Raji (cell line): Measurements from ENCODE around the gene ANKRD52.

Experiments used
- POLR2A ChIP-seq: IDR thresholded peaks from 2 replicates; pipeline ENCODE4 v1.6.1; 2011; ENCODE audit warnings: low read depth, low read length, control low read depth; ENCODE audit not compliant: insufficient read depth

ANKRD52 gene

DNA sequence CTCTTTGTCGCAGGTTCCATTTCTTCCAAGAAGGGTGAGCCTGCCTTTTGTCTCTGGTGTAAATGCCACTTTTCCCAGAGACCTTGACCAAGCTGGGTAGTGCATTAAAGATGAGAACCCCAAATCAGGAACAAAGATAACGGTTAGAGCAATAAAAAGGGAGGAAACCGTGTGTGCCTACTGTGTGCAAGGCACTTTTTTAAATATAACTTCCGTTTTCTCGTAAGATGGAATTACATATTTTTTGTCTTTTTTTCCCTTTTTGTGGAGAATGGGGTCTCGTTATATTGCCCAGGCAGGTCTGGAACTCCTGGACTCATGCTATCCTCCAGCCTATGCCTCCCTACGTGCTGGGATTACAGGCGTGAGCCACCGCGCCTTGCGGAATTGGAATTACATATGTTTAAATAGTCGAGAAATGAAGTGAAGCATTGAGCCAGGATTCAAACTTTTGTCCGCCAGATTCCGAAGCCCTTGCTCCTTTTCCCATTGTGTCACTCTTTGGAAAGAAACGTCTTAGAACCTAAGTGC lies 34.5 kb downstream of the ANKRD52 start:
- TF ChIP-seq POLR2A: no peak

DNA sequence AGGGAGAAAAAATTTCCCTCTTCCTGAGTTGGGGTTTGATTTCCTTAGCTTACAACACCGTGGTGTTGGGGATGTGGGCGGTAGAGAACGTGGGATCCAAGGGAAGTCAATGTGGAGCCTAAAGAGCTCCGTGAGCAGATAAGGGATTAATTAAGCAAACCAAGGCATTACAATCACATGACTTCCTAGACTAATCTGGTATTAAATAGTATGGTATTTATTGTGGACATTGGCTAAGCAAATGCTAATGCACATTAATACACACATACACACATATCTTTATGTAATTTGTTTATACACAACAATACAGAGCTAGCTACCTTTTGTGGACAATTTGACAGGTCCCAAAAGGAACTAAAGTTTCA lies 35.7 kb downstream of the ANKRD52 start:
- no peak for TF ChIP-seq POLR2A

DNA sequence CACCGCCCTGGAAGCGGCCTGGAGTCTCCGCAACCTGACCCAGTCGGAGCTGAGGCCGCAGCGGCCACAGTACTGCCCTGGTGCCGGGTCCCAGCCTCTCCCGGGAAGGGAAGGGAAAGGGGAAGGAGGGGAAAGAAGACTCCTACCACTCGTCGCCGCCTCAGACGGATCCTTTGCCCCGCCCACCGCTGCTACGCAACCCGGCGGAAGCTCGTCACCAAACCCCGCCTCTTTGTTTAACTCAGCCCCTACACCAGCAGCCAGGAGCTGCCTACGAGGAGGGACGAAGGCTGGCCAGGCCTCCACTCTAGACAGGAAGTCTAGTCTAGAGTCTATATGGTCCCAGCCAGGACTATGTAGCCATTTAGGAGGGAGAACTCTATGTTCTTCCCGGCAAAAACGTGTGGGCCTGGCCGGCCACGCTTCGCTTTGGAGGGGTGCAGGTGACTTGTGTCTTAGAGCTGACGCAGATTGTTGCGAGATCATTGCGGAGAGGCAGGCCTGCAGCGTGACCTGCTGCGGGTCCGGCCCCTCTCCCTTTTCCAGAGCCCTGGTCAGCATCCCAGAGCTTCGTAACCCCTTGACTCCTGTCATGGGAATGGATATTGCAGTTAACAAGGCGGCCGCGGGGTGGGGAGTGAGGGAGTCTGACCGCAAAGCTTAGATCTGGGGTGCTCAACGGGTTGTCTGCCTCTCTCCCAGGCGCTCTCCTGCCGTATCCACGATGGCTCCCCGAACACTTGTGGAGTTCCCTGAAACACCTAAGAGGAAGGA lies 36.2 kb downstream of the ANKRD52 start, which contains the start of gene RNF41:
TSS of gene RNF41 (minus strand) at position 166 of the 774 bp plus-strand sequence. CDS start 7,875 bp downstream, outside the sequence.
- TF ChIP-seq POLR2A: peak; percentile 97

DNA sequence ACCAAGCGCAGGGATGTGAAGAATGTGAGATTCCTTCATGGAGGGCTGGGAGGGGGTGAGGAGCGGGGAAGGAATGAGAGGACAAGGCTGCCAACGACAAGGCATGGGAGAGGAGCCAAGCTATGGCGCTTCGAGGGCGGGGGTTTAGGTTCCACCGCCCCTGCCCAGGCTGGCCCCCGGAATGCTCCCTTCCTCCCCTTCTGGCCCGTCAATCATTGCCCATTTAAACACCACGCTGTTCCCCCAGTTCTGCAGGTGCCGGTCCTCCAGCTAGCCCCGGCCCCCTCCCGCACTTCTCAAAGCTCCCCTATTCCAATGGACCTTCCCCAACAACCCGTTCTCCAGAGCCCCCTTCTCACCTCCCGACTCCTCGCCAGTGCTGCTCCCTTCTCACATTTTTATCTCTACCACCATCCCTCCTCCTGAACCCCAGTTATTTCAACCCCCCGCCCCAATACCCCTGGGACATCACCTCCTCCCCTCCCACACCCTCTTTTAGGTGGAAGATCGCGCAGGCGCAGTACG lies 36.9 kb downstream of the ANKRD52 start:
- no peak for TF ChIP-seq POLR2A

DNA sequence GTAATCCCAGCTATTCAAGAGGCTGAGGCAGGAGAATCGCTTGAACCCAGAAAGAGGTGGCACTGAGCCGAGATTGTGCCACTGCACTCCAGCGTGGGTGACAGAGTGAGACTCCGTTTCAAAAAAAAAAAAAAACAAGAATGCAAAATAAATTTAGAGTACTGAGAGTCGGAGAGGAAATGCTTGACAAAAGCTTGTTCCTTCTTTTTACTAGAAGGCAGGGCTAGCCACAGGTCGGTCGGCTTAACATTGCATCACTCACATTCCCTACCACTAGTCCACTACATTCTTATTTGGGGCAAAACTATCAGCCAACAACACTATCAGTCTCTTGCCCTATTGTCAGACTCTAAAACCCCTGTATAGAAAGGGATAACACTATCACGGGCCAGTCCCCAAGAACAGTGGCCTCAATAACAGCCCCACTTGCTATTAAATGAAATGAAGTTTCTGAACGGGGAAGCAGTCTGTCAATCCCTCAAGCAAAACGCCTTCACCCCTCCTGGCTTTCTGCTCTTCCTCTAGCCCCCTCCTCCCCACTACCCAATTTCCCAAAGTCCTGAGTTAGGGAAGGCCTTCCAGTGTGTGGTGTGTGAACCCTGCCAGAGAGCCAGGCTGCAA lies 37.5 kb downstream of the ANKRD52 start:
- TF ChIP-seq POLR2A: no peak

DNA sequence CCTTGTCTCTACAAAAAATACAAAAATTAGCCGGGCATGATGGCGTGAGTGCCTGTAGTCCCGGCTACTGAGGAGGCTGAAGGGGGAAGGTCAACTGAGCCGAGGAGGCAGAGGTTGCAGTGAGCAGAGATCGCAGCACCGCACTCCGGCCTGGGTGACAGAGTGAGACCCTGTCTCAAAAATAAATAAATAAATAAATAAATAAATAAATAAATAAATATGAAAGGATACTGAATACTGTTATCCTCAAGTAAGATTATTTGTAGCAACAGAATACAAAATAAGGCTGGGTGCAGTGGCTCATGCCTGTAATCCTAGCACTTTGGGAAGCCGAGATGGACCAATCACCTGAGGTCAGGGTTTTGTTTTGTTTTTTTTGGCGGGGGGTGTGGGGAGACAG lies 38.3 kb downstream of the ANKRD52 start:
- TF ChIP-seq POLR2A: no peak

DNA sequence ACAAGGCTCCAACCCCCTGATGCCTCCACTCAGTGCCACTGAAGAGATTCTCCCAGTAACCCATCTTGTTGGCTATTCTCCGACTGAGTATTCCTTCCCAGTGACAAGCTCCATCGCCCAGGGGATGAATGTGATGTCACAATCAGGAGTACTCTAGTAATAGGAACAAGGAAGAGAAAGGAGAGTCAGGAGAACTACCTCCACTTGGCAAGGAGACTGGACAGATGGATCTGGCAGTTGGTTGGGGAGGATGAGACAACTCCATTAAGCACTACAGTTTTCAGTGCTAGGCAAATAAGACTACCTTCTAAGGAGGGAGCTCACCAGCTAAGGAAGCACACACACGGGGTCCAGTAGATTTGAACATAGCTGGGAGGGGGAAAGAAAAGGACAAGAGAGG lies 41.7 kb downstream of the ANKRD52 start:
- no peak for TF ChIP-seq POLR2A

DNA sequence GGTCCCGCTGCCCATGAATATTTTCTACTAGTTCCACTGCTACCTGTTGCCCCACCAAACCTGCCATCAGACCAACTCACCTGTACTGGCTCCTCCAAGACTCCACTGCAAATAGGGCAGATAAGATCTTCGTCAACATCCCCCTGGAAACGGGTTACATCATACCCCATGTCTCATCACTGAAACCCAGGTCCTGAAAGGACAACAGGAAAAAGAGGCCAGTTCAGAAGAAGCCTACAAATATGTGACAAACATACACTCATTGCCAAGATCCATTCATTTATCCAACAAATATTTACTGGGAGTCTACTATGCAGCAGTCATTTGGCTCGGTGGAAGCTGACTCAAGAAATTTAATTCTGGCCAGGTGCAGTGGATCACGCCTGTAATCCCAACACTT lies 44.3 kb downstream of the ANKRD52 start:
- no peak for TF ChIP-seq POLR2A

DNA sequence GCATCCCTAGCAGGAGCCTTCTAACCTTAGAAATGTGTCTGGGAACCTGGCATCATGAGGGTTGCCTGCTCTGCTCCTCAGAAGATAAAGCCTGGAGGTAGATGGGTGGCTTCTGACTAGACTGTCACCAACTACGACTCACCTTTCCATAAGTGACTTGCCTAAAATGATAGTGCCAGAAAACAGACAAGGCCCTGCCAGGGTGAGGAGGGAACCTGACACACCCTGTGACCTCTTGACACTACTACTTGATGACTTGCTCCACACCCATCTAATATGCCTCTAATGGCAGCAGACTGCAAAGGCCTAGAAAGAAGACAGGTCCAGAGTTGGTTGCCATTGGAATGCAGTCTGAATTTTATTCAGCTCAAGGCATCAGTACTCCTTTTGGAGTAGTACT lies 45.8 kb downstream of the ANKRD52 start:
- no peak for TF ChIP-seq POLR2A

DNA sequence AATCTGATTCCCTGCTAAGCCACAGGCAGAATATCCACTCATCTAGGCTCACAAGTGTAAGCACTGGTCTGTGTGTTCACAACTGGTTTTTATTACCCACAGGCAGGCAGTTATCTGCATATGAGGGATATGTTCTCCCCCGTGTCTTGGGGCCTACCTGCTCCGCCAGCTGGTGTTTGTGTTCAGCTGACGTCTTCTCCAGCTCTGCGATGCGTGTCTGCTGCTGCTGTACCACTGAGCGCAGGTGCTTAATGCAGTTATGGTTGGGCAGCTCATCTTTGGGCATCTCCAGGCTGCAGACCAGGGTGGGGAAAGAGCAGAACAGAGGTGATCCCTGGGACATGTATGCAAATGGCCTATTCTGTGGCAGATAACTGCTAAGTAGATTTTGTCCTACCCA lies 50.2 kb downstream of the ANKRD52 start:
- TF ChIP-seq POLR2A: no peak

DNA sequence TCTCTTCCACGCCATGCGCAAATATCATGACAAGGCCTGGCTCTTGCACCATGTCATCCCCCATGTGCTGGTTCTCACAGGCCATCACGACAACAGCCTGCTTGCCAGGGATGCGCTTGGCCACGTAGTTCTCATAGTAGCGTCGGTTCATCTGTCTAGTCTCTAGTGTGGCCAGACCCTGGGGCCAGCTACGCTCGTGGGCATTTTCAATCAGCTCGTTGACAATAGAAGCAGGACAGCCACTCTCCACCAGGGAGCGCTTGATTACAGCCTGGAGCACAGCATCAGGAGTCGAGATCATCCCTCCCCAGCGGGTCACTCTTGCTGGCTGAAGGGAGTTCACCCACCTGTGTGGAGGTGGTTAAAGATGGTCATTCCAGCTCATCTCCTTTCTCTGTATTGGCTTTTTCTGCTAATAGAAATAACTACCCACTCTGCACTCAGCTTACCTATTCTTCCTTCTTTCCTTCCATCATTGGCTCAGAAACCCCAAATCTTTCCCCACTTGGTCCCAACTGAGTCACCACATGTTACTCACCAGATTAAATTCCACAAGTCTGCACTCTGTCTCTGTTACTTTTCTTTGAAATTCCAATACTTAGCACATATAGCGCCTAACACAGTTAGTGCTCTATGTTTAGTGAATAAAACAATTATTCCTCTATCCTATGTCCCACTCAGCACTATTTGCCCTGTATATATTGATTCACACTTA lies 51.6 kb downstream of the ANKRD52 start:
- TF ChIP-seq POLR2A: no peak

DNA sequence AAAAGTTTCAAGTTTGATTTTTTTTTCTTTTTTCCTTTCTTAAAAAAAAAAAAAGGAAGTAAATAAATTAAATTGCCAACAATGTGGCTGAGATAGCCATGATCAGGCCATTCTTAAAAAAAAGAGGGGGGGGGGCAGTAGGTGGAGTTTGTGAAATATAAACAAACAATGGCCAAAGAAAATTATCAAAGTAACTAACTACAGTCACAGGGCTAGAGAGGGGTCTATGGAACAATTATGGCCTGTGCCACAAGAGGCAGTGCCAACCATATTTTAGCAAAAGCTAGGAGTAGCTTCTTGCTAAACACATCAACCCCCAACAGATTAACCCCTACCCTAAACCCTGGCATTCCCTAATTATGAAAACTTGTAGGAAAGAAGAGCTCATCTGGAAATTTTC lies 52.7 kb downstream of the ANKRD52 start:
- TF ChIP-seq POLR2A: no peak

DNA sequence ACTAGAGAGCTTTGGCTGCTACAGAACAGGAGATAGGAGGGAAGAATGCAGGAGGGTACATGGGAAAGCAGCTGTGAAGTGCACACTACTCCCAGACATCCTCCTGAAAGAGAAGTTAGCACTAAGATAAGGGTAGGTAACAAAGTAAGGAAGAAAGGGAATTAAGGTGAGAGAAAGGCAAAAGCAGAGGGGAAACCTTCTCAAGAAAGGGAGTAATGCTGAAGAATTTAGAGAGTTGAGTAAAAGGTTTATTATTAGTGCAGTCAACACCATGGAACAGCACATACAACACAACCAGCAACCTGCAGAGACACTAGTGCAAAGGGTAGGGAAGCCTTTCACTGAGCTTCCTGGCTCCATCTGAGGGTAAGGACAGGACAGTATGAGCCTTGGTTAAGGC lies 53.9 kb downstream of the ANKRD52 start:
- TF ChIP-seq POLR2A: no peak

DNA sequence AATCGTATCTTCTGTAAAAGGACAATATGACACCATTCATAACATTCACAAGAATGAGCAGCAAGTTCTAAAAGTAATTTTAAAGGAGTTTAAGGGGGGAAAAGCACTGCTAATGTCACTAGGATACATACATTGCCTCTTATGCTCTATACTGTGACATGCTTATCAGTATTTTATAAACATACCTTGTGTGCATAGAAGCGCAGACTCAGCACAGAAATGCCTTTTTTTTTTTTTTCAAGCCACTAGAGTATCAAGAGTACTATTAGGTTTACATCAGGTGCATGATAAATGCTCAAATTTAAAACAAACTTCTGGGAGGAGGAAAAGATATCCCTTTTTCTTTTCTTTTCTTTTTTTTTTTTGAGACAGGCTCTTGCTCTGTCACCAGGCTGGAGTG lies 55.3 kb downstream of the ANKRD52 start:
- no peak for TF ChIP-seq POLR2A

DNA sequence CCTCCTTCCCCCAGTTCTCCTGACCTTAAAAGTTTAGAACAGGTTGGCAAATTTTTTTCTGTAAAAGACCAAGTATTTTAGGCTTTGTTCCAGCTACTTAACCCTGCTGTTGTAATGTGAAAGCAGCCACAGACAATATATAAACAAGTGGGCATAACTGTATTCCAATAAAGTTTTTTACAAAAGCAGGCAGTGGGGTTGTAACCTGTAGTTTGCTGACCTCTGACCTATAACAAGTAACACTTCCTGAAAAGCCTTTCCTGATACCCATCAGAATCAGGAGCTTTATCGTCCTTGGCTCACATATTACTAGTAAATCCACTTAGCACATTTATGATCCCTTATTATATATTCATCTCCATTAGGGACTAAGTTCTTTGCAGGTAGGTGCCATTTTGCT lies 55.8 kb downstream of the ANKRD52 start:
- no peak for TF ChIP-seq POLR2A
